NAMALWA (cell line): ENCODE measurements around the gene LRRIQ3.

ENCODE experiments used
- DNase-seq: peaks from one replicate; pipeline ENCODE4 v3.0.0-alpha.2; 2015; ENCODE audit warnings: low spot score

The LRRIQ3 gene

GRCh38 chr1:74107394-74107793 lies 90.6 kb downstream of the LRRIQ3 start:
- no peak for DNase-seq

- no peak for DNase-seq
Measured at GRCh38 chr1:74091371-74091770, 106.6 kb downstream of the LRRIQ3 start.

- DNase-seq: no peak
Measured at GRCh38 chr1:74083128-74083527, 114.8 kb downstream of the LRRIQ3 start.

GRCh38 chr1:74065081-74065480 lies 132.9 kb downstream of the LRRIQ3 start:
- no peak for DNase-seq

GRCh38 chr1:74057719-74058118 lies 140.3 kb downstream of the LRRIQ3 start:
- DNase-seq: no peak

GRCh38 chr1:74053407-74053806 lies 144.6 kb downstream of the LRRIQ3 start:
- DNase-seq: no peak

- DNase-seq: no peak
Measured at GRCh38 chr1:74050386-74050785, 147.6 kb downstream of the LRRIQ3 start.

GRCh38 chr1:74038042-74038441 lies 159.9 kb downstream of the LRRIQ3 start:
- no peak for DNase-seq

- peak; percentile 3 for DNase-seq
Measured at GRCh38 chr1:74012583-74012982, 185.4 kb downstream of the LRRIQ3 start.

GRCh38 chr1:74011736-74012135 lies 186.2 kb downstream of the LRRIQ3 start:
- DNase-seq: no peak

GRCh38 chr1:74010206-74010605 lies 187.8 kb downstream of the LRRIQ3 start:
- no peak for DNase-seq

GRCh38 chr1:74005533-74005932 lies 192.4 kb downstream of the LRRIQ3 start:
- no peak for DNase-seq

- no peak for DNase-seq
Measured at GRCh38 chr1:74003806-74004205, 194.2 kb downstream of the LRRIQ3 start.

GRCh38 chr1:73998348-73998959 lies 199.5 kb downstream of the LRRIQ3 start:
- peak; percentile 60 for DNase-seq

GRCh38 chr1:73980324-73981040 lies 217.5 kb downstream of the LRRIQ3 start:
- no peak for DNase-seq

- no peak for DNase-seq
Measured at GRCh38 chr1:73979684-73980083, 218.3 kb downstream of the LRRIQ3 start.

GRCh38 chr1:73978964-73979363 lies 219.0 kb downstream of the LRRIQ3 start:
- no peak for DNase-seq
